HG02763 (cell line): ENCODE measurements around the gene EIF3F.

Experiments used
- ATAC-seq: cut with Tn5 transposase; IDR thresholded peaks from one replicate; pipeline ENCODE4 v1.9.1; 2021; ENCODE audit warnings: mild to moderate bottlenecking, moderate library complexity; ENCODE audit not compliant: unreplicated experiment

The EIF3F gene

DNA sequence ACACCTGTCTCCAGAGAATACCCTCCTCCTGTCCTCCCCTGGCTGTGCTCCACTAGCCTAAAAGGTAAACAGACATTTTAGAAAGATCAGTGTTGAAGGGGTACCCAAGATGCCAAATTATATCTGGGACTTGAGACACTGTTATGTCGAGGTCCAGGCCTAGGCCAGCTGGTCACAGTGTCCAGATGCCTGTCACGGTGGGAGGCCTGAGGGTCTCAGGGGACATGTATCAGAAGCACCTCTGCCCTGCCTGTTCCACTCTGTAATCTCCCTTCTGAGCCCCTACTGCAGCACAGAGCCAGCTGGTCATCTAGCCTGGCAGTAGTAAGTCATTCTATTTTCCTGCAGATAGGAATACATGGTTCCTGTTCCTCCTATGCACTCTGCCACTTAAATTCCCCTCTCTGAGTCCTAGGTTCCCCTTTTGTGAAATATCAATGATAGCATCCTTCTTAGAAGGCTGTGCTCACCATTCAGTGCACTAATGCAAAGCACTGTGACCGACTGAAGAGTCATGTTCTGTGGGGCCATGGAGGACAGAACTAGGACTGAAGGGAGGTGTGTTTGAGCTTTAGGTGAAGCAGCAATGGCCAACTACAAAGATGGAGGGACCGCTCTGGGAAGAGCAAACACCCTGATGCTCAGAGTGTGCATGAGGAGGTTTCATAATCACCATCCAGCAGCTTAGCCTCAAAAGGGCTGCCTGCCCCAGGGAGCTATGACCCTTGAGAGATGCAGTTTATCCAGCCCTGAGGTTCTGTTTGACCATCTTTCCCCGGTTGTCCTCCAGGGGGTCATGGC lies 49.1 kb downstream of the EIF3F start:
- no peak for ATAC-seq

DNA sequence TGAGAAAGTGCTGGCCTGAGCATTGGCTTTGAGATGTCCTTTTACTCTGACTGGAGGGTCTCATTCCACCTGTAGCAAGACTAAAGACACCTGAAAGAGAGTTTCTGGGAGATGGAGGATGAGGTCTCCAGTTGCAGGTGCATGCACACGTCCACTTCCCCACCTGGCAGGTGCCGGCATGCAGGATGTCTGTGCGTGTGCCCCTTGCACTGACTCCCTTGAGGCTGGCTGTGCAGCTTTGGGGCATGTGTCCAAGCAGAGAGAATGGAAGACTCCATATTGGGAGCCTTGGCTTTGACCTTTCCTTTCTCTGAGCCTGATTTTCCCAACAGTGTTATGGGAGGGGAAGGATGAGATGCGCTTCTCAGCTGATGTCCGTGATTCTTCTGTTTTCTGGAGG lies 49.8 kb downstream of the EIF3F start:
- no peak for ATAC-seq

DNA sequence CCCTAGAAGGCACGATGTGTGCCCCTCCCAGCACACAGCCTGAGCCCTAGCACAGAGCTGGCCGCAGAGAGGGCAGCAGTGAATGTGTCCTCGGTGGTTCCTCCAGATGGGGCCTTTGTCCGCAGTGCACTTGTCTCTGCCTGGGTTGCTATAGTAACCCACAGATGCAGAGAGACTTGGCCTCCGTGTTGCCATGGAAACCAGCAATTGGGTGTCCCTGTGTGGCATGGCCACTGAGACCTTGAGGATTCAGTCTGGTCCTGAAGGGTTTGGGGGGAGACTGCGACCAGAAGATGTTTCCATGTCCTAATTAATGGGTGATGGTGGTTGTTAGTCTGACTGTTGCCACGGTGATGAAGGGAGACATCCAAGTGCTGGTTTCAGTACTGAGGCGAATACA lies 51.3 kb downstream of the EIF3F start:
- ATAC-seq, result no peak

DNA sequence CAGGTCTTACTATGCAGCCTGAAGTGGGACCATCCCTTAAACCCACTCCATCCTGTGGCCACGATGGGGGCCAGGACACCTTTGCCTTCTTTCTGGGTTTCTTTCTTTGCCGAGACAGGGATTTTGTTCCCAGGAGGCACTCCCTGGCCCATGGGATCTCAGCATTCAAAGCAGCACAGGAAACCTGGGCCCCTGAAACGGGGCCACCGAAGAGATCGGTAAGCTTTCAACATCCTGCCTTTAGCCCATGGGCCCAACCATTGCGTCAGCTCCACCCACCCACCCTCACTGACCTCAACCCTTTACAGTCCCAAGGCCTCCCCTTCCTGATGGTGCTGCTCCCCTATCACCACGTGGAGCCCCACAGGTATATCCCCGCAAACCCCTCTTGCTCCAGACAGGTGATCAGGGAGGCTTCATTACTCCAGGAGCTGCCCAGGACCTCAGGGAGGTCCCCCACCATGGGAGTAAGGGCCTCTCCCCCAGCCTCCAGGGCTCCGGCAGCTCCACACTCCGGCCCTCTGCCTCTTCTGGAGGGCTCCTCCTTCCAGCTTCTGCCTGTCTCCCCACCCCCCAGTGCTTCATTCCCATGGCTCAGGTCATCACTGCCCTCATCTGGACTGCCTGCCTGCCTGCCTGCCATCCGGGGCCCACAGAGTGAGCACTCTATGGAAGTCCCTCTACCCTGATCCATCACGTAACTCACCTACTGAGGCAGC lies 51.8 kb downstream of the EIF3F start:
- ATAC-seq, result no peak

DNA sequence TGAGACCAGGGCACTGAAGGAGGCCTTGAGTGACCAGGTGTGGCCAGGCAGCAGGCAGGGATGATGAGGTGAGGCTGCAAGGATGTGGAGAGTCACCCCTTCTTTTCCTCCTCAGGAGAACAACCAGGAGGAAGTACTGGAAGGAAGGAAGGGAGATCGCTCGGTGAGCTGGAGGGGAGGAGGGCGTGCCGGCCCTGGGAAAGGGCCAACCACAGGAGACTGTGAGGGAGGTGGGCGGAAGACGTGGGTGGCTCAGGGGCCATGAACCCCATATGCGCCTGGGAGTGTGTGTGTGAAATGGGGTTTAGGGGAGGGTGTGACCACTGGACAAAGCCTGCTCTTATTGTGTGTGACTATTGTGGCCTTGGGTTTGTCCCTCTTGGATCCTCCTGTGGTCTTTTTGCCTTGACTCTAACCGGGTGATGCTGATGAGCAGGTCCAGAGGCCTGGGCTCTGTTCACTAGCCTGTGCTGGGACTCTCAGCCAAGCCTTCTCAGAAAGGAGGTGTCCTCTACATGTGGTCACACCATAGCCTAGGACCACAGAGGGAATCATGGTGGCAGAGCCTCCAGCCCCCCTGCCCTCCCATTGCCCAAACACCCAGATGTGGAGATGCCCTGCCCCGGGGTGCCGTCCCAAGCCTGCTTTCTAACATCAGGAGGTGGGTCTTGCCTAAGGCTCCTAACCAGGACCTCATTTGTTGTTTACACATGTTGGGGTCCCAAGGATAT lies 52.6 kb downstream of the EIF3F start:
- no peak for ATAC-seq

DNA sequence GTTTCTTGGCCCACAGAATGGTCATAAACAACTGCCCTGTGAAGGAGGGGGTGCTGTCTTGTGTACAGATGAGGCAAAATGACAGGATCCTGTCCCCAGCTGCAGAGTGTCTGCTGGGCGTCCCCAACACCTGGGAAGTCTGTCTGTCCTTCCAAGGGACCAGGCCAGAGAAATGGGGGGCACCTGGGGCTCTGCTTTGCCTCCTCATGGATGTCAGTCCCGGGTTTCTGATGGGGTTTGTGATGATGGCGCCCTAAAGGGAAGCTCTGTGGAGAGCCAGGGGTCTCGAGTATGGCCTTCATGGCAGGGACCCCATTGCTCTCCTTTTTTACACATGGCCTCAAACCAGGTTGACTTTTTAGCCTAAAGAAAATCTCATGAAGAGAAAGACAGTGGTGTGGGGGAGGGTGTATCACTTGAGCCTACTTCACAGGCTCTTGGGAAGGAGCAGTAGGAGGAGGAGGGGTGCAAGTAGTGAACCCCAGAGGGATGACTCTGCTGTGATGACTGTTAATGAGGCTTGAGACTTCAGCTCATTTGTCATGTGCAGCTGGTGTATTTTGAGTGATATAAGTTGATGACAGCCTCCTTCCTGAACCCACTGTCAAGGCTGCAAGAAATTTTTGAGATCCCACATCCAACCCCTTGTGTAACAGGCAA lies 53.3 kb downstream of the EIF3F start:
- ATAC-seq, result no peak

DNA sequence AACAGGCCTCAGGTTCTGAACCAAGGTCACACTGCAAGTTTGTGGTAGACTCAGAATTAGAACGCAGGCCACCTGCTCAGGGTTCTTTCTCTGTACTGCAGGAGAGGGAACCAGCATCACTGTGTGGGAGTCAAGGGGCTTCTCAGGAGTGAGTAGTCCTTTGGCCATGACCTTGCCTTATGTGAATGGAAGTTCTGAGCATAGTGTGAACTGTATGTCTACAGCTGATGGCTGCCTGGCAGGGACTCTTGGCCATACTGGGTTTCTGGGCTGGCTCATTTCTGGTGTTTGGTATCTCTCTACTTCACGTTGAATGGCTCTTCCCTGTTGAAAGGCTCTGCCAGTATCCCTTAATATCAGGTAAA lies 53.8 kb downstream of the EIF3F start:
- no peak for ATAC-seq

DNA sequence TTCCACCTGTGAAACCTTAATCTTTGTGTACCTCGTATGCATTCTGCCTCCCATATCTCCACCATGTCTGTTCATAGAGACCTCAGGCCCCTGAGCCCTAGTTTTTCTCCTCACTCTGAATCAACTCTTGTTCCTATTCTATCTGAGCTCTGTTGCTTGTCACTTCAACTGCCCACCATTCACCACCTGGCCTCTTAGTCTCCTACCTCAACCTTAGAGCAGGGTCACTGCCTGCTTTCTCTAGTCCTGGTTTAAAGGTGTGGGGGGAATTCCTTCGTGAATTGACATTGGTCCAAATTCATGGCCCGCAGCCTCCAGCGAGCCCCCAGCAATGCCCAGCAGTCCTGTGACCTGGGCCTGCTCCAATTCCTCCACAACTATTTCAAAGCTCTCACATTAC lies 54.4 kb downstream of the EIF3F start:
- ATAC-seq, result no peak

DNA sequence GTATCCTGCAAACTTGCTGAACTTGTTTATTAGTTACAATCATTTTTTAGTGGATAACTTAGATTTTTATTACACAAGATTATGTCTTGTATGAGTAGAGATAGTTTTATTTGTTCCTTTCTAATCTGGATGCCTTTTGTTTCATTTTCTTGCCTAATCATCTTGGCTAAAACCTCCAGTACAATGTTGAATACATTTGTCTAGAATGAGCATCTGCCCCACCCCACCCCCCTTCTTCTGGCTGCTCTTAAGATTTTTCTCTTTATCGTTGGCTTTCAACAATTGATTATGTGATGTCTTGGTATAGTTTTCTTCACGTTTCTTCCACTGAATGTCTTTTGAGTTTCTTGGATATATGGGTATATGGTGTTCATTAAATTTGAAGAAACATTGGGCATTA lies 56.6 kb downstream of the EIF3F start:
- no peak for ATAC-seq

DNA sequence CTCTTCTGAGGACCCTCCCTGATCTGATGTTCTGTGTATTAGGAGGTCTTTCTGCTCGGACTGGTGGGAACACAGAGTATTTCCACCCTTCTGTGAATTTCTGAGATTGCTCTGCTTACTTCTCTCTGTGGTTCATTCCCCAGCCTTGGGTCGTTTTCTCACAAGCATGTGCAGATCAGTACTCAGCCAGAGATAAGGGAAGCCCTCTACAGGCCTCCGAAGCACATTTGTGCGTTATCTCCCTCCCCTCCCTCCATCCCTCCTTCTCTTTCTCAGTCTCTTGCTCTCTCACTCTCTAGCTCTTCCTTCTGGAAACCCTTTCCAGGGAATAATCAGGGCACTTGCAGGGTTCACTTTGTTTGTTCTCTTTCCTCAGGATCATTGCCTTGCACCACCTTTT lies 58.7 kb downstream of the EIF3F start:
- no peak for ATAC-seq

DNA sequence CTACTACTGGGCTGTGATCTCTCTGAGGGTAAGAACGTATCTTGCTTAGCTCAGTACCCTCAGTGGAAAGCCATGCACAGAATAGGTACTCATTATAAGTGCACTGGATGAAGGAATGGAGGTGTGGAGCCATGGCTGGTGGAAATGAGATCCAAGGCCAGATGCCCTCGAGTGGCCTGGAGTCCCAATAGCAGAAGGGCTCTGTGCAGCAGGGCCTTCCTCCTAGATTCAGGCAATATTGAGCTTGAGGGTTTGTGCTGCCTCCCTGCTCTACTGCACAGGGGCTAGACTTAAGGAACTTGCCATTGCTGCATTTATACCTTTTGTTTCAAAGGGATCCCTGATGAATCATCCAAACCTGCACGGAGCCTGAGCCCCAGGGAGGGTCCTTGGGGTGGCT lies 60.2 kb downstream of the EIF3F start:
- ATAC-seq, result no peak

DNA sequence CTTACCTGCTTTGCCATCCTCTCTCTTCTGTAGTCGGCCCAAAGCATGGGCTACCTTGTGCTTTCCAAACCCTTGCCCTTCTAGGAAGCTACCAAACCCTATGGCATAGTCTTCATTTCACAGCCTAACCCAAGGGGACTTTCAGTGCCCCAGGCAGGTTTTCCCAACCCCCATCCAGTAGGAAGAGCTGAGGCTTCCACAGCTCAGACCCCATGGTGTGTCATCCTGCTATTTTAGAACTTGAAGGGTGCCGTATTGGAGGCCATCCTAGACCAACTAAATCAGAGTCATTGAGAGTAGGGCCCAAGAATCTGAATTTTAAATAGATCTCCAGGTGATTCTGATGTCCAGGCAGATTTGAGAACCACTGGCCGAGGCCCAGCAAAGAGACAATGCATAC lies 61.9 kb downstream of the EIF3F start:
- ATAC-seq, result no peak
